ENCODE results near the gene ST6GALNAC3.
"Not testable (repeated sequence)": the region's sequence is repeated elsewhere in the genome, so short reads cannot be mapped to it uniquely, and the experiment has no call there.

The ST6GALNAC3 gene

GRCh38 chr1:76109404-76109803, 34.9 kb downstream of the ST6GALNAC3 start:
- TF ChIP-seq CTCF (IDR thresholded peaks at IDR 0.05; ENCODE audit: low read depth, low read length, missing control alignments), result no peak
- no peak for DNase-seq (ENCODE audit: low read depth)
- in situ Hi-C loops (cut with HindIII; ENCODE audit: low sequenced_read_pairs), result no loop called here

GRCh38 chr1:76109901-76110560, 35.5 kb downstream of the ST6GALNAC3 start:
- no peak for DNase-seq (ENCODE audit: low read depth)
- no peak overlapping the region for H3K4me3 ChIP-seq (ENCODE audit: low read depth, low read length)
- TF ChIP-seq CTCF (IDR thresholded peaks at IDR 0.05; ENCODE audit: low read depth, low read length, missing control alignments), result no peak
- in situ Hi-C loops (cut with HindIII; ENCODE audit: low sequenced_read_pairs), result no loop called here

More at GRCh38 chr1:76109404-76109803, 34.9 kb downstream of the ST6GALNAC3 start:
- H3K4me3 ChIP-seq (ENCODE audit: low read depth, low read length), result no peak overlapping the region

GRCh38 chr1:76110666-76111065, 36.1 kb downstream of the ST6GALNAC3 start:
- in situ Hi-C loops (cut with HindIII; ENCODE audit: low sequenced_read_pairs), result no loop called here

GRCh38 chr1:76112321-76112720, 37.8 kb downstream of the ST6GALNAC3 start:
- DNase-seq (ENCODE audit: low read depth); H3K4me3 ChIP-seq (ENCODE audit: low read depth, low read length); in situ Hi-C loops (cut with HindIII; ENCODE audit: low sequenced_read_pairs): not testable (repeated sequence)

More at GRCh38 chr1:76110666-76111065, 36.1 kb downstream of the ST6GALNAC3 start:
- no peak for DNase-seq (ENCODE audit: low read depth)
- TF ChIP-seq CTCF (IDR thresholded peaks at IDR 0.05; ENCODE audit: low read depth, low read length, missing control alignments), result no peak
- H3K4me3 ChIP-seq (ENCODE audit: low read depth, low read length), result no peak overlapping the region

GRCh38 chr1:76113446-76113845, 38.9 kb downstream of the ST6GALNAC3 start:
- TF ChIP-seq CTCF (IDR thresholded peaks at IDR 0.05; ENCODE audit: low read depth, low read length, missing control alignments), result no peak
- in situ Hi-C loops (cut with HindIII; ENCODE audit: low sequenced_read_pairs), result no loop called here
- no peak overlapping the region for H3K4me3 ChIP-seq (ENCODE audit: low read depth, low read length)

GRCh38 chr1:76115171-76115570, 40.6 kb downstream of the ST6GALNAC3 start:
- no peak for TF ChIP-seq CTCF (IDR thresholded peaks at IDR 0.05; ENCODE audit: low read depth, low read length, missing control alignments)
- in situ Hi-C loops (cut with HindIII; ENCODE audit: low sequenced_read_pairs), result no loop called here
- no peak overlapping the region for H3K4me3 ChIP-seq (ENCODE audit: low read depth, low read length)
- DNase-seq (ENCODE audit: low read depth), result no peak

More at GRCh38 chr1:76113446-76113845, 38.9 kb downstream of the ST6GALNAC3 start:
- no peak for DNase-seq (ENCODE audit: low read depth)

GRCh38 chr1:76121850-76122249, 47.3 kb downstream of the ST6GALNAC3 start:
- TF ChIP-seq CTCF (IDR thresholded peaks at IDR 0.05; ENCODE audit: low read depth, low read length, missing control alignments), result no peak
- in situ Hi-C loops (cut with HindIII; ENCODE audit: low sequenced_read_pairs), result no loop called here
- no peak for DNase-seq (ENCODE audit: low read depth)
- no peak overlapping the region for H3K4me3 ChIP-seq (ENCODE audit: low read depth, low read length)
